AG09309 (cell line): ENCODE data around the gene MTRF1L.
A peak's percentile ranks its signal among the peaks of the same experiment; 100 is the strongest.
"Not testable (repeated sequence)": the region's sequence is repeated elsewhere in the genome, so short reads cannot be mapped to it uniquely, and the experiment has no call there.

Source experiments
- DNase-seq: peaks from one replicate; pipeline ENCODE4 v3.0.0-alpha.2; 2010; ENCODE audit warnings: low read depth
- H3K4me3 ChIP-seq: 2 replicates; pipeline ENCODE4 v1.5.1; 2011; ENCODE audit warnings: mild to moderate bottlenecking, low read depth, low read length, moderate library complexity; ENCODE audit not compliant: control insufficient read depth
- TF ChIP-seq, protein P1 (sequence below): IDR thresholded peaks from 2 replicates; pipeline ENCODE4 v1.5.1; 2011; ENCODE audit warnings: mild to moderate bottlenecking, low read depth, low read length, inconsistent platforms; ENCODE audit not compliant: insufficient read depth, control insufficient read depth; ENCODE audit errors: missing control alignments

MTRF1L gene

DNA sequence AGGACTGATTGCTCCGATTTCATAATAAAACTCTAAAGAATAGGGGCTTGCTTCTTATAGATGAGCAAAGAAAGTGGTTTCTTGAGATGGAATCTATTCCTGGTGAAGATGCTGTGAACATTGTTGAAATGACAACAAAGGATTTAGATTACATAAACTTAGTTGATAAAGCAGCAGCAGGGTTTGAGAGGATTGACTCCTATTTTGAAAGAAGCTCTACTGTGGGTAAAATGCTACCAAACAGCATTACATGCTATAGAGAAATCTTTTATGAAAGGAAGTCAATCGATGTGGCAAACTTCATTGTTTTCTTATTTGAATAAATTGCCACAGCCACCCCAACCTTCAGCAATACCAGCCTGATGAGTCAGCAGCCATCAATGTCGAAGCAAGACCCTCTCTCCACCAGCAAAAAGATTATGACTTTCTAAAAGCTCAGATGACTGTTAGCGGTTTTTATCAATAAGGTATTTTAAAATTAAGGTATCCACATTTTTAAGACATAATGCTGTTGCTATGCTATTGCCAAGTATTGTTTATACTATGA, 12.7 kb upstream of the MTRF1L start:
- no peak for DNase-seq
- H3K4me3 ChIP-seq, result no peak overlapping the region
- TF ChIP-seq, protein P1, sequence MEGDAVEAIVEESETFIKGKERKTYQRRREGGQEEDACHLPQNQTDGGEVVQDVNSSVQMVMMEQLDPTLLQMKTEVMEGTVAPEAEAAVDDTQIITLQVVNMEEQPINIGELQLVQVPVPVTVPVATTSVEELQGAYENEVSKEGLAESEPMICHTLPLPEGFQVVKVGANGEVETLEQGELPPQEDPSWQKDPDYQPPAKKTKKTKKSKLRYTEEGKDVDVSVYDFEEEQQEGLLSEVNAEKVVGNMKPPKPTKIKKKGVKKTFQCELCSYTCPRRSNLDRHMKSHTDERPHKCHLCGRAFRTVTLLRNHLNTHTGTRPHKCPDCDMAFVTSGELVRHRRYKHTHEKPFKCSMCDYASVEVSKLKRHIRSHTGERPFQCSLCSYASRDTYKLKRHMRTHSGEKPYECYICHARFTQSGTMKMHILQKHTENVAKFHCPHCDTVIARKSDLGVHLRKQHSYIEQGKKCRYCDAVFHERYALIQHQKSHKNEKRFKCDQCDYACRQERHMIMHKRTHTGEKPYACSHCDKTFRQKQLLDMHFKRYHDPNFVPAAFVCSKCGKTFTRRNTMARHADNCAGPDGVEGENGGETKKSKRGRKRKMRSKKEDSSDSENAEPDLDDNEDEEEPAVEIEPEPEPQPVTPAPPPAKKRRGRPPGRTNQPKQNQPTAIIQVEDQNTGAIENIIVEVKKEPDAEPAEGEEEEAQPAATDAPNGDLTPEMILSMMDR, result no peak

DNA sequence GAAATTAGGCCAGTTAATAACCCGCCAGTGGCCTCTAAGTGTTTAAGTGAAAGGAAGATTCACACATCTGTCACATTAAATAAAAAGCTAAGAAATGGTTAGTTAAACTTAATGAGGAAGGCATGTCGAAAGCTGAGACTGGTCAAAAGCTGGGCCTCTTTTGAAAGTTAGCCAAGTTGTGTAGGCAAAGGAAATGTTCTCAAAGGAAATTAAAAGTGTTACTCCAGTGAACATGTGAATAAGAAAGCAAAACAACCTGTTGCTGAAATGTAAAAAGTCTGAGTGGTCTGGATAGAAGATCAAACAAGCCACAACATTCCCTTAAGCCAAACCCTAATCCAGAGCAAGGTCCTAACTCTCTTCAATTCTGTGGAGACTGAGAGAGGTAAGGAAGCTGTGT, 10.9 kb upstream of the MTRF1L start:
- H3K4me3 ChIP-seq, result no peak overlapping the region
- TF ChIP-seq, protein P1, result no peak
- DNase-seq, result no peak

DNA sequence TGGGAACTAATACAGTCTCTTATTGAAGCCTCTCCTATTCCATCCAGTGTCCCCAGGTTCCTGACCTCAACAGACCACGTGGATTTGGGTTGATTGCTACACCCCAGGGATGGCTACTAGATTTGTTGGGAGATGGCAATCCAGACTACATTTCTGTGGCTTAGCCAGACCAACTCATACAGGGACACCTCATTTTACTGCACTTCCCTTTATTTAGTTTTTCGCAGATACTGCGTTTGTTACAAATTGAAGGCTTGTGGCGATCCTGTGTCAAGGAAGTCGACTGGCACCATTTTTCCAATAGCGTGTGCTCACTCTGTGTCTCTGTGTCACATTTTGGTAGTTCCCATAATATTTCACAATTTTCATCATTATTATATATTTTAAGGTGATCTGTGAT, 10.3 kb upstream of the MTRF1L start:
- DNase-seq, result no peak
- no peak overlapping the region for H3K4me3 ChIP-seq
- TF ChIP-seq, protein P1, result no peak

DNA sequence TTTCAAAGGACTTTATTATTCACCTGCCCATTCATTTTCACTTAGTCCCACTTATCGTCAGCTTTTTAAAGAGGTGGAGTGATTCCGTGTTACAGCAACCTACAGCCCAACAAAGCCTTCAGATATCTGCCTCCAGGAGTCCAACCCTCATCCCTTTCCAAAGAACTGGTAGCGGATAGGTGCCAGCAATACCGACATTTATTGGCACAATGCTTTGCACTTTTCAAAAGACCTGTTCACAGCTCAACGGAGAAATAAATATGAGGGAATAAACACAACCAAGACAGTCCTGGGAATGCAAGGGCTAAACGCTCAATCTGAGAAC, 819 bp upstream of the MTRF1L start:
- TF ChIP-seq, protein P1, result no peak
- H3K4me3 ChIP-seq, result peak overlapping the region; percentile 81
- no peak for DNase-seq

DNA sequence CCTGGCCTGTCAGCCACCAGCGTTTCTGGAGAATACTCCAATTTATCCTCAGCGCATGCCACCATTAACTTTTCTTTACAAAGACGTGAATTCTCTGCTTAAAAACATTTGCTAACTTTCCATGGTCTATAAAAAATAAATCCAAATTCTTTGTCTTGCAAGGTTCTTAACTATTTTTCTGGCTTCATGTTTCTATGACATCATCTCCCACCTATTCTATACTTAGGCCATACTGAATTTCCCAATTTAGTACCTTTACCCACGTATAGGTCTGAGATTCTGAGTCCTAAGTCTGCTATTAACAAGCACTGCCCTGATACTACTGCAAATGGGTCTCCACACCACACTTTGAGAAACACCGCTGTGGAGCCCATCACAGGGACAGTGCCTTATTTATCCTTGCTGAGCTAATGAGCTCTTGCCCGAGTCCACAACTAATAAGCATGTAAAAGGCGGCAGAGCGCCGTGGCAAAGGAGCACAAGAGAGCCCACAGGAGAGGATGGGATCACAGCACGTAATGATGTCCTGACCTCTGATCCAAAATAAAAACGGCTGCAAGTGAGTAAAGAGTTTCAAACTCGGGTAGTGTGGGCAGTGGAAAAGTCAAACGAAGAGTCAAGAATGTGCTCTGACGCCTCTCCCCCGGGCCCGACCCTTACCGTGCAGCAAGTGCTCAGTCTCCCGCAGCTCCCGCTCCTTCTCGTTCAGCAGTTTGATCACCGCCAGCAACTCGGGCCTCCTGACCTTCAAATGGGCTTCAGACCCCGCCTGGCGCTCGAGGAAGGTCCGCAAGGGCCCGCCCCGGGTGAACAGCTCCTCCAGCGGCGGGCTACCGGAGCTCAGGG, 519 bp downstream of the MTRF1L start:
- peak overlapping the region; percentile 81 for H3K4me3 ChIP-seq
- no peak for DNase-seq
- TF ChIP-seq, protein P1, result no peak

DNA sequence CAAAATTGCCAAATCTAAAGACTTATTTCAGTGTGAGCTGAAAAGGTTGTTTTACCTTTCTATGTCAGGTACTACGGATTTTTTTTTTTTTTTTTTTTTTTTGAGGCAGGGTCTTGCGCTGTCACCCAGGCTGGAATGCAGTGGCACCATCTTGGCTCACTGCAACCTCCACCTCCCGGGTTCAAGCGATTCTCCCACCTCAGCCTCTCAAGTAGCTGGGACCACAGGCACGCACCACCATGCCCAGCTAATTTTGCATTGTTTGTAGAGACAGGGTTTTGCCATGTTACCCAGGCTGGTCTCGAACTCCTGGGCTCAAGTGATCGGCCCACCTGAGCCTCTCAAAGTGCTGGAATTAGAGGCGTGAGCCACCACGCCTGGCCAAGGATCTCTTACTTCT, 1.7 kb downstream of the MTRF1L start:
- not testable (repeated sequence) for DNase-seq, H3K4me3 ChIP-seq

DNA sequence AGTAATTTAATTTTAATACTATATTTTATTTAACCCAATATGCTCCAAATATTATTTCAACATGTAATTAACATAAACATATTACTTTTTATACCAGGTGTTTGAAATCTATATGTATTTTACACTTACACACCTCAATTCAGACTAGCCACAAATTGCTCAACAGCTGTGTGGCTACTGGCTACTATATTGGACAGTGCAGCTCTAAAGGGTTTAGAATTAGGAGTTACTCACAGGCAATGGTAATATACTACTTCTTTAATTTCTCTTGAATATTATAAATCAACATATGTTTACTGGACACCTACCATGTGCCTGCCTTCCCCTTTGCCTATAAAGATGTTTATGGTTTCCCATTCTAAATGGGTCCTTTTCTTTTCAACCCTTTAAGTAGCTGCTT, 2.3 kb downstream of the MTRF1L start:
- H3K4me3 ChIP-seq, result no peak overlapping the region
- no peak for DNase-seq
- TF ChIP-seq, protein P1, result no peak

DNA sequence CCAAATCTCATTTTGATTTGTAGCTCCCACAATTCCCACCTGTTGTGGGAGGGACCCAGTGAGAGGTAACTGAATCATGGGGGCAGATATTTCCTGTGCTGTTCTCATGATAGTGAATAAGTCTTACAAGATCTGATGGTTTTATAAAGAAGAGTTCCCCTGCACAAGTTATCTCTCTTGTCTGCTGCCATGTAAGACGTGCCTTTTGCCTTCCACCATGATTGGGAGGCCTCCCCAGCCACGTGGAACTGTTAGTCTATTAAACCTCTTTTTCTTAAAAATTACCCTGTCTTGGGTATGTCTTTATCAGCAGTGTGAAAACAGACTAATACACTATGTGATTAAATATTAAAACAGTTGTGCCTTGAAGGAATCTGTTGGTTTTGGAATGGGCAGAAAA, 3.0 kb downstream of the MTRF1L start:
- DNase-seq, result not testable (repeated sequence)

More for the DNA sequence above, 3.0 kb downstream of the MTRF1L start:
- not testable (repeated sequence) for H3K4me3 ChIP-seq
